AG10803 (cell line): Measurements from ENCODE around the gene SNTA1.
"Not testable (repeated sequence)": the region's sequence is repeated elsewhere in the genome, so short reads cannot be mapped to it uniquely, and the experiment has no call there.

Experiments used
- DNase-seq: peaks from one replicate; pipeline ENCODE4 v3.0.0; 2010; ENCODE audit warnings: low read depth
- H3K4me3 ChIP-seq: 2 replicates; pipeline ENCODE4 v1.5.1; 2011; ENCODE audit warnings: mild to moderate bottlenecking, low read length, control low read depth
- CTCF ChIP-seq: conservative IDR thresholded peaks from 2 replicates; pipeline ENCODE4 v1.5.1; 2011; ENCODE audit warnings: mild to moderate bottlenecking, low read length, control low read depth, inconsistent platforms

The SNTA1 gene

GRCh38 chr20:33444797-33445560, 1.4 kb upstream of the SNTA1 start:
- TF ChIP-seq CTCF, result no peak
- H3K4me3 ChIP-seq, result no peak overlapping the region
- no peak for DNase-seq

- TF ChIP-seq CTCF, result no peak
- H3K4me3 ChIP-seq, result peak overlapping the region; percentile 78
- DNase-seq, result no peak
Measured at GRCh38 chr20:33443006-33443511, 504 bp downstream of the SNTA1 start.

- TF ChIP-seq CTCF, result no peak
- DNase-seq, result no peak
- peak overlapping the region; percentile 78 for H3K4me3 ChIP-seq
Measured at GRCh38 chr20:33442136-33443005, 1.2 kb downstream of the SNTA1 start.

- TF ChIP-seq CTCF, result no peak
- no peak for DNase-seq
- H3K4me3 ChIP-seq, result no peak overlapping the region
Measured at GRCh38 chr20:33441142-33441955, 2.2 kb downstream of the SNTA1 start.

GRCh38 chr20:33440562-33440961, 3.0 kb downstream of the SNTA1 start:
- DNase-seq, H3K4me3 ChIP-seq: not testable (repeated sequence)

GRCh38 chr20:33438481-33438880, 5.1 kb downstream of the SNTA1 start:
- TF ChIP-seq CTCF, result no peak
- no peak overlapping the region for H3K4me3 ChIP-seq
- no peak for DNase-seq
